Sigmoid colon (tissue), 4 donors: ENCODE results near the gene CNDP1.

Experiments
- CTCF ChIP-seq, 4 experiments: fragments of 450-650 bp in 3 of 4; fragments of 200-600 bp in 1 of 4; IDR thresholded peaks; one replicate each; pipeline ENCODE4 v1.5.1; 2016 to 2019; ENCODE audit warnings: antibody characterized with exemption in 4 of 4, mild to moderate bottlenecking in 3 of 4, moderate library complexity in 2 of 4
- EP300 ChIP-seq, 4 donors: sonication (generic); formaldehyde crosslinking; IDR thresholded peaks; one replicate each; pipeline ENCODE4 v1.6.1; 2017; ENCODE audit warnings: antibody characterized with exemption in 4 of 4
- POLR2AphosphoS5 ChIP-seq, 4 donors: sonication (generic); formaldehyde crosslinking; IDR thresholded peaks; one replicate each; pipeline ENCODE4 v1.6.1; 2017; ENCODE audit warnings: antibody characterized with exemption in 4 of 4

- TF ChIP-seq EP300 (IDR thresholded peaks at IDR 0.05) (no peak), CTCF (IDR thresholded peaks at IDR 0.05) (no peak), POLR2AphosphoS5 (IDR thresholded peaks at IDR 0.05) (no peak)
Observed at GRCh38 chr18:74503137-74503536, 31.2 kb upstream of the CNDP1 start.
